GM06990 (cell line): ENCODE measurements around the gene ZZZ3.
A peak's percentile ranks its signal among the peaks of the same experiment; 100 is the strongest.
"Not testable (repeated sequence)": the region's sequence is repeated elsewhere in the genome, so short reads cannot be mapped to it uniquely, and the experiment has no call there.

ENCODE experiments used
- DNase-seq: peaks from one replicate; pipeline ENCODE4 v3.0.0-alpha.2; 2011; ENCODE audit not compliant: insufficient read length; ENCODE audit errors: extremely low read depth
- H3K27me3 ChIP-seq: replicated peaks from 2 replicates; pipeline ENCODE4 v1.6.0; 2011; ENCODE audit warnings: low read length; ENCODE audit not compliant: control insufficient read depth, insufficient read depth
- H3K36me3 ChIP-seq: 2 replicates; pipeline ENCODE4 v1.5.1; 2011; ENCODE audit warnings: low read length; ENCODE audit not compliant: control insufficient read depth, insufficient read depth
- H3K4me3 ChIP-seq: replicated peaks from 2 replicates; pipeline ENCODE4 v1.5.1; 2011; ENCODE audit warnings: low read depth, mild to moderate bottlenecking, control low read depth, low read length
- CTCF ChIP-seq: IDR thresholded peaks from 2 replicates; pipeline ENCODE4 v1.5.1; 2011; ENCODE audit warnings: low read length, control low read depth, mild to moderate bottlenecking, inconsistent platforms; ENCODE audit not compliant: insufficient read depth, poor library complexity, severe bottlenecking

The ZZZ3 gene

GRCh38 chr1:77709727-77710126 lies 27.3 kb upstream of the ZZZ3 start:
- peaks cover 7% of the 10 kb centered on the region for H3K36me3 ChIP-seq
- DNase-seq, result no peak
- TF ChIP-seq CTCF, result no peak

GRCh38 chr1:77706321-77706720 lies 23.9 kb upstream of the ZZZ3 start:
- Histone ChIP-seq H3K4me3 (no peak overlapping the region), H3K27me3 (no peaks in the 10 kb centered on the region), H3K36me3 (peaks cover 3% of the 10 kb centered on the region; the same call in 1 of the 2 replicates)
- TF ChIP-seq CTCF, result no peak
- DNase-seq, result no peak

More at GRCh38 chr1:77709727-77710126, 27.3 kb upstream of the ZZZ3 start:
- no peak overlapping the region for H3K4me3 ChIP-seq
- no peaks in the 10 kb centered on the region for H3K27me3 ChIP-seq

GRCh38 chr1:77704736-77705135 lies 22.3 kb upstream of the ZZZ3 start:
- H3K4me3 ChIP-seq, result no peak overlapping the region
- TF ChIP-seq CTCF, result no peak
- DNase-seq, result no peak
- H3K36me3 ChIP-seq, result peaks cover 2% of the 10 kb centered on the region; the same call in 1 of the 2 replicates
- H3K27me3 ChIP-seq, result no peaks in the 10 kb centered on the region

GRCh38 chr1:77699673-77700072 lies 17.2 kb upstream of the ZZZ3 start:
- not testable (repeated sequence) for H3K27me3 ChIP-seq, H3K4me3 ChIP-seq, DNase-seq, H3K36me3 ChIP-seq

- no peaks in the 10 kb centered on the region for H3K27me3 ChIP-seq
- H3K36me3 ChIP-seq, result peaks cover 3% of the 10 kb centered on the region; the same call in 1 of the 2 replicates
- H3K4me3 ChIP-seq, result no peak overlapping the region
- TF ChIP-seq CTCF, result no peak
- no peak for DNase-seq
These were observed 15.0 kb upstream of the ZZZ3 start for GRCh38 chr1:77697441-77697840.

GRCh38 chr1:77688939-77689338 lies 6.5 kb upstream of the ZZZ3 start:
- no peaks in the 10 kb centered on the region for H3K27me3 ChIP-seq
- no peak overlapping the region for H3K4me3 ChIP-seq
- DNase-seq, result peak; percentile 16
- H3K36me3 ChIP-seq, result no peaks in the 10 kb centered on the region; the same call in 1 of the 2 replicates
- TF ChIP-seq CTCF, result no peak
